ENCODE results near the gene PDE9A.

The PDE9A gene

GRCh38 chr21:42707207-42707830 is 53.9 kb downstream of the PDE9A start:
- TF ChIP-seq REST (IDR thresholded peaks at IDR 0.05; ENCODE audit: insufficient read depth in 1 of 2, low read depth in 2 of 2, low read length in 2 of 2): no peak

GRCh38 chr21:42708107-42708506 is 54.7 kb downstream of the PDE9A start:
- TF ChIP-seq FOXP2 (optimal IDR thresholded peaks at IDR 0.05; ENCODE audit: borderline replicate concordance, extremely low read depth, extremely low read length, insufficient read depth): no peak
- TF ChIP-seq TAF1 (IDR thresholded peaks at IDR 0.05; ENCODE audit: borderline replicate concordance, insufficient read depth, low read length): no peak

- TF ChIP-seq TAF1 (IDR thresholded peaks at IDR 0.05; ENCODE audit: borderline replicate concordance, insufficient read depth, low read length): no peak
- no peak for TF ChIP-seq SIN3A (IDR thresholded peaks at IDR 0.05; ENCODE audit: borderline replicate concordance, insufficient read depth, low read length)
- TF ChIP-seq REST (IDR thresholded peaks at IDR 0.05; ENCODE audit: insufficient read depth in 1 of 2, low read depth in 2 of 2, low read length in 2 of 2): no peak
- no peak for TF ChIP-seq POLR2AphosphoS5 (IDR thresholded peaks at IDR 0.05; ENCODE audit: low read depth, low read length)
- no peak for TF ChIP-seq FOXP2 (optimal IDR thresholded peaks at IDR 0.05; ENCODE audit: borderline replicate concordance, extremely low read depth, extremely low read length, insufficient read depth)
Observed at GRCh38 chr21:42711667-42712066, 58.2 kb downstream of the PDE9A start.

- TF ChIP-seq POLR2AphosphoS5 (IDR thresholded peaks at IDR 0.05; ENCODE audit: low read depth, low read length) (no peak), SIN3A (IDR thresholded peaks at IDR 0.05; ENCODE audit: borderline replicate concordance, insufficient read depth, low read length) (no peak), REST (IDR thresholded peaks at IDR 0.05; ENCODE audit: insufficient read depth in 1 of 2, low read depth in 2 of 2, low read length in 2 of 2) (no peak), FOXP2 (optimal IDR thresholded peaks at IDR 0.05; ENCODE audit: borderline replicate concordance, extremely low read depth, extremely low read length, insufficient read depth) (no peak), TAF1 (IDR thresholded peaks at IDR 0.05; ENCODE audit: borderline replicate concordance, insufficient read depth, low read length) (no peak)
Observed at GRCh38 chr21:42716074-42716473, 62.7 kb downstream of the PDE9A start.

- TF ChIP-seq POLR2AphosphoS5 (IDR thresholded peaks at IDR 0.05; ENCODE audit: low read depth, low read length) (no peak), REST (IDR thresholded peaks at IDR 0.05; ENCODE audit: insufficient read depth in 1 of 2, low read depth in 2 of 2, low read length in 2 of 2) (no peak), FOXP2 (optimal IDR thresholded peaks at IDR 0.05; ENCODE audit: borderline replicate concordance, extremely low read depth, extremely low read length, insufficient read depth) (no peak), SIN3A (IDR thresholded peaks at IDR 0.05; ENCODE audit: borderline replicate concordance, insufficient read depth, low read length) (no peak), TAF1 (IDR thresholded peaks at IDR 0.05; ENCODE audit: borderline replicate concordance, insufficient read depth, low read length) (no peak)
Observed at GRCh38 chr21:42721341-42721824, 68.0 kb downstream of the PDE9A start.
